ENCODE data around the gene ABHD3.
"Not testable (repeated sequence)": the region's sequence is repeated elsewhere in the genome, so short reads cannot be mapped to it uniquely, and the experiment has no call there.

ABHD3 gene

GRCh38 chr18:21638822-21639221 lies 65.8 kb downstream of the ABHD3 start:
- no peak for DNase-seq

DNA sequence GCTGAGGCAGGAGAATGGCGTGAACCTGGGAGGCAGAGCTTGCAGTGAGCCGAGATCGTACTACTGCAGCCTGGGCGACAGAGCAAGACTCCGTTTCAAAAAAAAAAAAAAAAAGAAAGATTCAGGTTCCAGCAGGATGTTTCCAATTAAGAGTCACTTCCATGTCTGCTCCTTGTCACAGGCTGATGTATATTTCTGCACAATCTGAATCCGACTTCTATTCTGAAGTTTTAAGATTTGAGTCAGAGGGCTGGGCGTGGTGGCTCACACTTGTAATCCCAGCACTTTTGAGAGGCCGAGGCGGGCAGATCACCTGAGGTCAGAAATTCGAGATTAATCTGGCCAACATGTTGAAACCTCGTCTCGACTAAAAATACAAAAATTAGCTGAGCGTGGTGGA lies 67.8 kb downstream of the ABHD3 start:
- DNase-seq, result no peak

- no peak for DNase-seq
Measured at GRCh38 chr18:21634588-21635199, 69.9 kb downstream of the ABHD3 start.

- no peak for DNase-seq
Measured at GRCh38 chr18:21632393-21632792, 72.2 kb downstream of the ABHD3 start.

GRCh38 chr18:21629089-21629832 lies 75.3 kb downstream of the ABHD3 start:
- DNase-seq, result no peak

- not testable (repeated sequence) for DNase-seq
Measured at GRCh38 chr18:21621640-21622039, 82.9 kb downstream of the ABHD3 start.

DNA sequence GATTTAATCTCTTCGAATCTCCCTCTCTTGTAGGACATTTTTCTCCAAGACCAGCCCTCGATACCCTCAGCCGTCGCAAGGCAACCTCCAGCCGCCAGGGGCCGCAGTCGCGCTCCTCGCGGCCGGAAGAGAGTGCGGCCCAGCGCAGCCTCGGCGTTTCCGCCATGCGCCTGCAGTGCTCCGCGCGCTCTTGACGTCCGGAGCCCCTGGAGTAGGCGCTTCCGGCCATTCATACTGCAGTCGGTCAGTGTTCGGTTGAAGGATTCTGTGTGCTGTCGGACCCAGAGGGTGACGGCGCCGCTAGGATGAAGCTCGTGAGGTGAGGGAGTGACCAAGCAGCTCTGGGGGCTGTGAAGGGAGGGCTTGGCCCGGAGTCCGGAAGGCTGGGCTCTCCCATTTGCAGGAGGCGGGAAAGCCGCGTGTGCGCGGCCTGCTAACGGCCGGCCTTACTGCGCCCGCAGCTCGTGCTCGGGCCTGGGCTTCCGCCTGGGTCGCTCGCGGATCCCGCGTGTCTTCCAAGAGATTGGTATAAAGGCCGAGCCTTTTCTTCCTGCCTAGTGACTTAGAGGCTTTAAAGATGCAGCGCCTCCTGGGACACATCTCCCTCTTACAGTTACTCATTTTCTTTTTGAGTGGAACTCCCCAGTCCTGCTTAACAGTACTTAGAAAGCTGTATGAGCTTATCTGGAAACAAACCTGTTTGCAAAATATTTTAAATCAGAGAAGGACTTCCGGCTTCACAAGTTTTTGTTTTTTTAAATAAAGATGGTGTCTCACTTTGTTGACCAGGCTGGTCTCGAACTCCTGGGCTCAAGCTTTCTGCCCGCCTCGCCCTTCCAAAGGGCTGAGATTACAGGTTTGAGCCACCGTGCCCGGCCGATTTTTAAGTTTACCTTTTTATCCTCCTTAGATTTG lies 92.2 kb downstream of the ABHD3 start, which contains the start of gene SNRPD1:
SNRPD1 (plus strand) TSS at position 190 of the 915 bp plus-strand sequence; CDS start at position 306, 116 bp downstream.
- DNase-seq, result peak; percentile 86

DNA sequence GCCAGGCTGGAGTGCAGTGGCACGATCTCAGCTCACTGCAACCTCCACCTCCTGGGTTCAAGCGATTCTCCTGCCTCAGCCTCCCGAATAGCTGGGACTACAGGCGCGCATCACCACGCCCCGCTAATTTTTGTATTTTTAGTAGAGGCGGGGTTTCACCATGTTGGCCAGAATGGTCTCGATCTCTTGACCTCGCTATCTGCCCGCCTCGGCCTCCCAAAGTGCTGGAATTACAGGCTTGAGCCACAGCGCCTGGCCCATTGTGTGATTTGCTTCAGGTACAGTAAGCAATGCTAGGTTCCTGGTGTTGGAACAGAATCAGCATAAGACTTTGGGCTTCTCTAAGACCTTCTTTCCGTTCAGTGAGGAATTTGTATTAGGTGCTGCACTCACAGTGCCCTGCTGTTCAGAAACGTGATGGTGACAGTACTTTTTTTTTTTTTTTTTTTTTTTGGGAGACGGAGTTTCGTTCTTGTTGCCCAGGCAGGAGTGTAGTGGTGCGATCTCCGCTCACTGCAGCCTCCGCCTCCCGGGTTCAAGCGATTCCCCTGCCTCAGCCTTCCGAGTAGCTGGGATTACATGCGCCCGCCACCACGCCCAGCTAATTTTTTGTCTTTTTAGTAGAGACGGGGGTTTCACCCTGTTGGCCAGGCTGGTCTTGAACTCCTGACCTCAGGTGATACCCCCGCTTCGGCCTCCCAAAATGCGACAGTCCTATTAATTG lies 93.0 kb downstream of the ABHD3 start:
- not testable (repeated sequence) for DNase-seq

DNA sequence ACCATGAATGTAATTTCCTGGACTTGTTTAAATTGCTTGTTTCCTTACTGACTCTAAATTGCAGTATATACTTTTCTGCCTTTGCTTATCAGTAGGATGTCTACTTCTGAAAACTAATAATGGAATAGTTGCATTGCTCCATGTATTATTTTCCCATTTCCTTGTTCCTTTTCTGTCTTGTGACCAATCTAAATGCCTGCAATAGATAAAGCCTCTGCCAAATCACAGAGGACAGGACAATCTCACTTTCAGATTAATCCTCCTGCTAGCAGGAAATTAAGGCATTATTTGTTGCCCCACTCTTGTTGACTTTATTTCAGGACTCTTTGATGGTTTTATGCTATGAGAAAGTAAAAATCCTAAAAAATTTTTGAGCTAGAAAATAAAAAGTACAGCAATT lies 99.4 kb downstream of the ABHD3 start:
- no peak for DNase-seq

GRCh38 chr18:21604671-21605070 lies 99.9 kb downstream of the ABHD3 start:
- DNase-seq, result no peak

DNA sequence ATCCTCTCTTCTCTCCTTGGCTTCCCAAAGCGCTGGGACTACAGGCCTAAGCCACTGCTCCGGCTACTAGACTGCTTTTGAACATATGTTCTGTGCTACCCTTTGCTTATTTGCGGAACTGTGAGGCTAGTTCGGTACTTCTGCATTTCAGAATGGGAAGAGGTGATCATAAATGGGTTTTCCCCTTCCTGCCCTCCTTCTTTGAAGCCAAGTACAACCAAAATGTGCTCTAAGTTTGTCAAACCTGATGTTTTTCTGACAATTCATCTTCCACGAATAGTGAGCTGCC lies 102.3 kb downstream of the ABHD3 start:
- DNase-seq, result peak; percentile 47

All from CD4-positive, alpha-beta T cell treated with Interleukin-15 for 1 hour (primary cell).